ENCODE data around the gene KCND3.

KCND3 gene

DNA sequence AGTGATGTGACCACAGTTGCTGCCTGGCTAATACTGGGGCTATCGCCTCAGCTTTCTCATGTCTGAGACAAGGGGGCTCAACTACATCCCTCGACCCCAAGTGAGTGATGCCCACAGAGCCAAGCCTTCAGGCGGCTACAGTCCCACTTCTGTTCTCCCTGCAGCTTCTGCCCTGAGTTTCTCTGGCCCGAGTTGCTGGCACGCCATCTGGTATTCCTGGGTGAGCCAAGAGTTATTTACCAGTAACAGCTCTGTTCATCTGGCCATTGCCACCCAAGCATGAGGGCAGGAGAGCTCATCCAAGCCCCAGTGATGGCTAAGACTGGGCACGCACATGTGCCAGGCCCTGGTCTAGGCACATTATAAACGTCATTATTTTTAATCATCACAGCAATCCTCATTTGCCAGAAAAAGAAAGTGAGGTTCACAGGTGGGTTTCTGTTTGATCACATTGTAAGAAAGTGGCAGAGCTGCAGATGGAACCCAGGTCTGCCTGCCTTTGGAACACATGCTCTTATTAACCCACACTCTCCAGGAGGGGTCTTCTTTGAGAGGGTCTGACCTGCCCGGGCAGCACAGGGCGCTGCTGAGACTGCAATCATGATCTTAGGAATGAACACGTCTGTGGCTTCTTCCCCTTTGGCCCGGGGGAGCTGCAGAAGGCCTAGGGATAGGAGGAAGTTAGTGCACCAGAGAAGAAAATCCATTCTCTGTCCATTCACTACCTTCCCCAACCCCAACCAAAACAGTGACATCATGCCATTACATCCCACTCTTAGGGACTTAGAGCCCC is 27.5 kb downstream of the KCND3 start:
- no peak overlapping the region for H3K9ac ChIP-seq (ENCODE audit: low read depth in 1 of 2, low read length in 2 of 2)
- no peak overlapping the region for H3K27ac ChIP-seq (ENCODE audit: low read depth, low read length)
- H3K36me3 ChIP-seq (ENCODE audit: control insufficient read depth in 1 of 2, insufficient read depth in 2 of 2, low read length in 2 of 2): no peaks in the 10 kb centered on the region
- H3K9me3 ChIP-seq (ENCODE audit: control insufficient read depth in 1 of 2, low read length in 2 of 2): no peaks in the 10 kb centered on the region
- no peak overlapping the region for H3K4me3 ChIP-seq (ENCODE audit: low read depth in 1 of 2, low read length in 2 of 2)
- peaks cover 0 to 3% of the 10 kb centered on the region in 2 donors for H3K27me3 ChIP-seq (ENCODE audit: control insufficient read depth in 1 of 2, insufficient read depth in 2 of 2, low read length in 2 of 2)
- H3K4me1 ChIP-seq (ENCODE audit: control insufficient read depth in 1 of 2, insufficient read depth in 2 of 2, low read length in 2 of 2): no peaks in the 10 kb centered on the region

- no peak overlapping the region for H3K9ac ChIP-seq (ENCODE audit: low read depth in 1 of 2, low read length in 2 of 2)
- H3K27ac ChIP-seq (ENCODE audit: low read depth, low read length): no peak overlapping the region
- no peak overlapping the region for H3K4me3 ChIP-seq (ENCODE audit: low read depth in 1 of 2, low read length in 2 of 2)
- H3K36me3 ChIP-seq (ENCODE audit: control insufficient read depth in 1 of 2, insufficient read depth in 2 of 2, low read length in 2 of 2): no peaks in the 10 kb centered on the region
- no peaks in the 10 kb centered on the region for H3K4me1 ChIP-seq (ENCODE audit: control insufficient read depth in 1 of 2, insufficient read depth in 2 of 2, low read length in 2 of 2)
- peaks cover 0 to 3% of the 10 kb centered on the region in 2 donors for H3K27me3 ChIP-seq (ENCODE audit: control insufficient read depth in 1 of 2, insufficient read depth in 2 of 2, low read length in 2 of 2)
- H3K9me3 ChIP-seq (ENCODE audit: control insufficient read depth in 1 of 2, low read length in 2 of 2): no peaks in the 10 kb centered on the region
These were observed 28.5 kb downstream of the KCND3 start for GRCh38 chr1:111961016-111961415.

GRCh38 chr1:111959436-111959835 is 30.0 kb downstream of the KCND3 start:
- Histone ChIP-seq H3K9me3 (ENCODE audit: control insufficient read depth in 1 of 2, low read length in 2 of 2) (no peaks in the 10 kb centered on the region), H3K36me3 (ENCODE audit: control insufficient read depth in 1 of 2, insufficient read depth in 2 of 2, low read length in 2 of 2) (no peaks in the 10 kb centered on the region), H3K27ac (ENCODE audit: low read depth, low read length) (no peak overlapping the region), H3K27me3 (ENCODE audit: control insufficient read depth in 1 of 2, insufficient read depth in 2 of 2, low read length in 2 of 2) (peaks cover 0 to 3% of the 10 kb centered on the region in 2 donors), H3K4me1 (ENCODE audit: control insufficient read depth in 1 of 2, insufficient read depth in 2 of 2, low read length in 2 of 2) (no peaks in the 10 kb centered on the region), H3K9ac (ENCODE audit: low read depth in 1 of 2, low read length in 2 of 2) (no peak overlapping the region), H3K4me3 (ENCODE audit: low read depth in 1 of 2, low read length in 2 of 2) (no peak overlapping the region)

- Histone ChIP-seq H3K27ac (ENCODE audit: low read depth, low read length) (no peak overlapping the region), H3K36me3 (ENCODE audit: control insufficient read depth in 1 of 2, insufficient read depth in 2 of 2, low read length in 2 of 2) (no peaks in the 10 kb centered on the region), H3K4me1 (ENCODE audit: control insufficient read depth in 1 of 2, insufficient read depth in 2 of 2, low read length in 2 of 2) (no peaks in the 10 kb centered on the region), H3K9ac (ENCODE audit: low read depth in 1 of 2, low read length in 2 of 2) (no peak overlapping the region), H3K9me3 (ENCODE audit: control insufficient read depth in 1 of 2, low read length in 2 of 2) (no peaks in the 10 kb centered on the region), H3K27me3 (ENCODE audit: control insufficient read depth in 1 of 2, insufficient read depth in 2 of 2, low read length in 2 of 2) (peaks cover 0 to under 1% of the 10 kb centered on the region in 2 donors), H3K4me3 (ENCODE audit: low read depth in 1 of 2, low read length in 2 of 2) (no peak overlapping the region)
These were observed 30.6 kb downstream of the KCND3 start for GRCh38 chr1:111958851-111959250.

- no peak overlapping the region for H3K27ac ChIP-seq (ENCODE audit: low read depth, low read length)
- H3K27me3 ChIP-seq (ENCODE audit: control insufficient read depth in 1 of 2, insufficient read depth in 2 of 2, low read length in 2 of 2): peaks cover 0 to 3% of the 10 kb centered on the region in 2 donors
- H3K4me3 ChIP-seq (ENCODE audit: low read depth in 1 of 2, low read length in 2 of 2): no peak overlapping the region
- H3K9ac ChIP-seq (ENCODE audit: low read depth in 1 of 2, low read length in 2 of 2): no peak overlapping the region
- no peaks in the 10 kb centered on the region for H3K36me3 ChIP-seq (ENCODE audit: control insufficient read depth in 1 of 2, insufficient read depth in 2 of 2, low read length in 2 of 2)
- no peaks in the 10 kb centered on the region for H3K4me1 ChIP-seq (ENCODE audit: control insufficient read depth in 1 of 2, insufficient read depth in 2 of 2, low read length in 2 of 2)
- H3K9me3 ChIP-seq (ENCODE audit: control insufficient read depth in 1 of 2, low read length in 2 of 2): no peaks in the 10 kb centered on the region
These were observed 31.4 kb downstream of the KCND3 start for GRCh38 chr1:111958075-111958474.

DNA sequence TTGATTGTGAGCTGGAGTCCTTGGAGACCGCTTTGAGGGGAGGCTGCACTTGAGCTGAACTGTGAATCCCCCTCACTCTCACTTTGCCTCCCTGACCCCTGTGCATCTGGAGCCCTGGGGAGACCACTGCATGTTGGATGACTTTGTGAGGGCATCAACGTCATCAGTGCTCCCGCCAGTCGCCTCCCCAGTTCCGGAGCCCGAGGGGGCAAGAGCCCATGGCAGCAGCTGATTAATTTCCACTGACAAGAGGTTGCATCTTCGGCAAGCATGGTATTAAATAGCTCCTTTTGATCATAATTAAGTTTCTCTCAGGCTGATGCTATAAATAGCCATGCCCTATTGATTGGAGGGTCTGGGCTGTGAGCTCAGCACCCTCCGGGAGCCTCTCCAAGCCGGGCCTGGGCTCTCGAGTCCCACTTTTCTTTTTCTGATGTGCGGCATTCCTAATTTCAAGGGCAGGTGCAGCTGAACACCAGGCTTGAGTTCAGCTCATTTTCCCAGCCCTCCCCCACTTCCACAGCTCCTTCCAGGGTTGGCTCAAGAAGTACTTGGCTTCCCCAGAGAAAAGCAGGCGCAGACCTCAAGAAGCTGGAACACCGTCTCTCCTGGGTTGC is 33.2 kb downstream of the KCND3 start:
- peaks cover 0 to 6% of the 10 kb centered on the region in 2 donors for H3K27me3 ChIP-seq (ENCODE audit: control insufficient read depth in 1 of 2, insufficient read depth in 2 of 2, low read length in 2 of 2)
- H3K27ac ChIP-seq (ENCODE audit: low read depth, low read length): no peak overlapping the region
- no peak overlapping the region for H3K9ac ChIP-seq (ENCODE audit: low read depth in 1 of 2, low read length in 2 of 2)
- no peaks in the 10 kb centered on the region for H3K36me3 ChIP-seq (ENCODE audit: control insufficient read depth in 1 of 2, insufficient read depth in 2 of 2, low read length in 2 of 2)
- no peaks in the 10 kb centered on the region for H3K9me3 ChIP-seq (ENCODE audit: control insufficient read depth in 1 of 2, low read length in 2 of 2)
- H3K4me1 ChIP-seq (ENCODE audit: control insufficient read depth in 1 of 2, insufficient read depth in 2 of 2, low read length in 2 of 2): no peaks in the 10 kb centered on the region
- no peak overlapping the region for H3K4me3 ChIP-seq (ENCODE audit: low read depth in 1 of 2, low read length in 2 of 2)

DNA sequence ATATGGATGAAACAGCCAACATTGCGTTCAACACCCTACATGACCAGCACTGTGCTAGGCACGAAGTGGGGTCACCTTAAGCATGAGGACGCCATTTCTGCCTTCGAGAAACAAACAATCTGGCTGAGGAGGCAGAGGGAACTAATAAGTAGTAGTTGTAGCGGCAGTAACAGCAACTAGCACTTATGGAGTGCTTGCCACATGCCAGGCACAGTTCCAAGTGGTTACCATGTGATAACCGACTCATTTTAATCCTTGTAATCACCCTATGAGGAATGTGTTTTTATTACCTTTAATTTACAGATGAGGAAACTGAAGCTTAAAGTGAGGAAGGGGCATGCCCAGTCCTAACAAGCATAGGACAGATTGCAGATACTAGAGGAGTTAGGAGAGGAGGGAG is 33.7 kb downstream of the KCND3 start:
- H3K36me3 ChIP-seq (ENCODE audit: control insufficient read depth in 1 of 2, insufficient read depth in 2 of 2, low read length in 2 of 2): no peaks in the 10 kb centered on the region
- H3K4me1 ChIP-seq (ENCODE audit: control insufficient read depth in 1 of 2, insufficient read depth in 2 of 2, low read length in 2 of 2): no peaks in the 10 kb centered on the region
- no peak overlapping the region for H3K9ac ChIP-seq (ENCODE audit: low read depth in 1 of 2, low read length in 2 of 2)
- no peak overlapping the region for H3K4me3 ChIP-seq (ENCODE audit: low read depth in 1 of 2, low read length in 2 of 2)
- peaks cover 0 to 6% of the 10 kb centered on the region in 2 donors for H3K27me3 ChIP-seq (ENCODE audit: control insufficient read depth in 1 of 2, insufficient read depth in 2 of 2, low read length in 2 of 2)
- H3K9me3 ChIP-seq (ENCODE audit: control insufficient read depth in 1 of 2, low read length in 2 of 2): no peaks in the 10 kb centered on the region
- no peak overlapping the region for H3K27ac ChIP-seq (ENCODE audit: low read depth, low read length)

GRCh38 chr1:111953797-111954196 is 35.7 kb downstream of the KCND3 start:
- Histone ChIP-seq H3K36me3 (ENCODE audit: control insufficient read depth in 1 of 2, insufficient read depth in 2 of 2, low read length in 2 of 2) (no peaks in the 10 kb centered on the region), H3K4me1 (ENCODE audit: control insufficient read depth in 1 of 2, insufficient read depth in 2 of 2, low read length in 2 of 2) (no peaks in the 10 kb centered on the region), H3K27ac (ENCODE audit: low read depth, low read length) (no peak overlapping the region), H3K4me3 (ENCODE audit: low read depth in 1 of 2, low read length in 2 of 2) (no peak overlapping the region), H3K9me3 (ENCODE audit: control insufficient read depth in 1 of 2, low read length in 2 of 2) (no peaks in the 10 kb centered on the region), H3K27me3 (ENCODE audit: control insufficient read depth in 1 of 2, insufficient read depth in 2 of 2, low read length in 2 of 2) (peaks cover 0 to 9% of the 10 kb centered on the region in 2 donors), H3K9ac (ENCODE audit: low read depth in 1 of 2, low read length in 2 of 2) (no peak overlapping the region)

- no peak overlapping the region for H3K27ac ChIP-seq (ENCODE audit: low read depth, low read length)
These were observed 37.3 kb downstream of the KCND3 start for GRCh38 chr1:111952125-111952657.

More at GRCh38 chr1:111952125-111952657, 37.3 kb downstream of the KCND3 start:
- peaks cover 7 to 9% of the 10 kb centered on the region in 2 donors for H3K4me1 ChIP-seq (ENCODE audit: control insufficient read depth in 1 of 2, insufficient read depth in 2 of 2, low read length in 2 of 2)
- peaks cover 0 to 9% of the 10 kb centered on the region in 2 donors for H3K27me3 ChIP-seq (ENCODE audit: control insufficient read depth in 1 of 2, insufficient read depth in 2 of 2, low read length in 2 of 2)
- no peaks in the 10 kb centered on the region for H3K9me3 ChIP-seq (ENCODE audit: control insufficient read depth in 1 of 2, low read length in 2 of 2)
- H3K9ac ChIP-seq (ENCODE audit: low read depth in 1 of 2, low read length in 2 of 2): no peak overlapping the region
- H3K36me3 ChIP-seq (ENCODE audit: control insufficient read depth in 1 of 2, insufficient read depth in 2 of 2, low read length in 2 of 2): no peaks in the 10 kb centered on the region
- H3K4me3 ChIP-seq (ENCODE audit: low read depth in 1 of 2, low read length in 2 of 2): no peak overlapping the region

All from duodenal mucosa (tissue), 2 donors.